ENCODE measurements around the gene BIRC7. TPM values are rescaled to one million over a fixed set of nuclear protein-coding genes. Genes with fewer than 3 reads are reported as not detected.

Gene BIRC7
- total RNA-seq, 1 donor from 2014 or later = not detected

DNA sequence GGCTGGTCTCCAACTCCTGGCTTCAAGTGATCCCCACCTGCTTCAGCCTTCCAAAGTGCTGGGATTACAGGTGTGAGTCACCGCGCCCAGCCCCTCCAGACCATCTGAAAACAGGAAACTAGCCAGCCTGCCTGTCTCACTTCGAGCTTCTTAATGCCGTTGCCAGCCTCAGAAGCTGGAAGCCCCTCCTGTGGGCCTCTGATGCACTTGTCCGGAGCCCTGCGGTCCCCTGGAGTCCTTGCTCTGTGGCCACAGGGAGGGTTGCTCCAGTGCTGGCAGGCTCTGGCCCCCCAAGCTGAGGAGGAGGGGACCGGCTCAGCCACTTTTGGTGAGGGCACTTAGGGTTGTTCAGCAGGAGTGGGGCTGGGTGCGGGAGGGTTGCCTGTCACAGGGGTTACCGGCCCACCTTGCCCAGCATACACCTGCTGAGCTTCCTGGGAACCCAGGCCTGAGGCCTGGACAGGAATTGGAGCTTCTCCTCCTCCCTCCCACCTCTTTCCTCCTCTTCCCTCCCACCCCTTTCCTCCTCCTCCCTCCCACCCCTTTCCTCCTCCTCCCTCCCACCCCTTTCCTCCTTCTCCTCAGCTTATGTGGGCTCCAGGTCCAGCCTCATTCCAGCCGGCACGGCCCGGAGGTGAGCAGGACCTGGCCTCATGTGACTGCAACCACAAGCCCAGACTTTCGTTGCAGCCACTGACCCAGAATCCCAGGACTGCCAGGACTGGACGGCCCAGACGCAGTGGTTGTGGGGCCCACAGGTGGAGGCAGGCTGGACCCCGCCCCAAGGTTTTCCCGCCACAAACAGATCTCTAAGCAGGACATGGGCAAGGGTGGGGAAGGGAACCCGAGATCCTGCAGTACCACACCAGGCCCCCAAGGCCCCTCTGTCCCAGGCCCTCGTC is 9.4 kb upstream of the BIRC7 start:
- no peaks in the 10 kb centered on the region for H3K4me1 Mint-ChIP-seq (ENCODE audit: low read depth)
- no peaks in the 10 kb centered on the region for H3K9me3 Mint-ChIP-seq (ENCODE audit: low read depth)
- H3K4me3 Mint-ChIP-seq (ENCODE audit: low read depth) = no peak overlapping the region

GRCh38 chr20:63227260-63227659 is 8.4 kb upstream of the BIRC7 start:
- no peaks in the 10 kb centered on the region for H3K4me1 Mint-ChIP-seq (ENCODE audit: low read depth)
- TF ChIP-seq, protein P1, sequence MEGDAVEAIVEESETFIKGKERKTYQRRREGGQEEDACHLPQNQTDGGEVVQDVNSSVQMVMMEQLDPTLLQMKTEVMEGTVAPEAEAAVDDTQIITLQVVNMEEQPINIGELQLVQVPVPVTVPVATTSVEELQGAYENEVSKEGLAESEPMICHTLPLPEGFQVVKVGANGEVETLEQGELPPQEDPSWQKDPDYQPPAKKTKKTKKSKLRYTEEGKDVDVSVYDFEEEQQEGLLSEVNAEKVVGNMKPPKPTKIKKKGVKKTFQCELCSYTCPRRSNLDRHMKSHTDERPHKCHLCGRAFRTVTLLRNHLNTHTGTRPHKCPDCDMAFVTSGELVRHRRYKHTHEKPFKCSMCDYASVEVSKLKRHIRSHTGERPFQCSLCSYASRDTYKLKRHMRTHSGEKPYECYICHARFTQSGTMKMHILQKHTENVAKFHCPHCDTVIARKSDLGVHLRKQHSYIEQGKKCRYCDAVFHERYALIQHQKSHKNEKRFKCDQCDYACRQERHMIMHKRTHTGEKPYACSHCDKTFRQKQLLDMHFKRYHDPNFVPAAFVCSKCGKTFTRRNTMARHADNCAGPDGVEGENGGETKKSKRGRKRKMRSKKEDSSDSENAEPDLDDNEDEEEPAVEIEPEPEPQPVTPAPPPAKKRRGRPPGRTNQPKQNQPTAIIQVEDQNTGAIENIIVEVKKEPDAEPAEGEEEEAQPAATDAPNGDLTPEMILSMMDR (IDR thresholded peaks at IDR 0.05; ENCODE audit: unreplicated experiment) = no peak
- H3K36me3 Mint-ChIP-seq (ENCODE audit: insufficient read depth) = no peaks in the 10 kb centered on the region
- H3K9me3 Mint-ChIP-seq (ENCODE audit: low read depth) = no peaks in the 10 kb centered on the region
- DNase-seq (ENCODE audit: low spot score, unreplicated experiment) = no peak
- peaks cover 39% of the 10 kb centered on the region for H3K27me3 Mint-ChIP-seq
- no peak overlapping the region for H3K27ac Mint-ChIP-seq
- H3K4me3 Mint-ChIP-seq (ENCODE audit: low read depth) = no peak overlapping the region

More for the DNA sequence above, 9.4 kb upstream of the BIRC7 start:
- H3K27ac Mint-ChIP-seq = no peak overlapping the region
- peaks cover 32% of the 10 kb centered on the region for H3K27me3 Mint-ChIP-seq
- TF ChIP-seq, protein P1 (IDR thresholded peaks at IDR 0.05; ENCODE audit: unreplicated experiment) = no peak
- H3K36me3 Mint-ChIP-seq (ENCODE audit: insufficient read depth) = no peaks in the 10 kb centered on the region
- DNase-seq (ENCODE audit: low spot score, unreplicated experiment) = no peak

DNA sequence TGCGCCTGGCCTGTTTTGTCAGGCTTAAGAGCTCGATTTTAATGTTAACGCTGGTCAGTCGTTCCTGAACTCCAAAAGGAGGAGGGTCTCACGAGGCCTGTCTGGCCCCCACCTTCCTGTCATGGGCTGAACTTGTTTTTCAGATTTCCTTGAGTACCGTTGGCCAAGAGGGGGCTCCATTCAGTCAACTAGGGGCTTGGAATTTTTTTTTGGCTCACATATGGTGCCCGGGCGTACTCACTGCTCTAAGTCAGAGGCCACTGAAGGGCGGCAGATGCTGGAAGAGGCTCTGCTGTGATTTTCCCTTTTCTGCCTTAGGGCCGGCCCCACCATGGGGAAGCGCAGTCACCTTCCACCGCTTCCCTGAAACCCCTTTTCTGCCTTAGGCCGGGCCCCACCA is 6.9 kb upstream of the BIRC7 start:
- H3K4me1 Mint-ChIP-seq (ENCODE audit: low read depth) = no peaks in the 10 kb centered on the region
- TF ChIP-seq, protein P1 (IDR thresholded peaks at IDR 0.05; ENCODE audit: unreplicated experiment) = no peak
- DNase-seq (ENCODE audit: low spot score, unreplicated experiment) = no peak
- H3K9me3 Mint-ChIP-seq (ENCODE audit: low read depth) = no peaks in the 10 kb centered on the region
- no peaks in the 10 kb centered on the region for H3K36me3 Mint-ChIP-seq (ENCODE audit: insufficient read depth)
- H3K4me3 Mint-ChIP-seq (ENCODE audit: low read depth) = no peak overlapping the region
- no peak overlapping the region for H3K27ac Mint-ChIP-seq
- H3K27me3 Mint-ChIP-seq = peaks cover 36% of the 10 kb centered on the region

DNA sequence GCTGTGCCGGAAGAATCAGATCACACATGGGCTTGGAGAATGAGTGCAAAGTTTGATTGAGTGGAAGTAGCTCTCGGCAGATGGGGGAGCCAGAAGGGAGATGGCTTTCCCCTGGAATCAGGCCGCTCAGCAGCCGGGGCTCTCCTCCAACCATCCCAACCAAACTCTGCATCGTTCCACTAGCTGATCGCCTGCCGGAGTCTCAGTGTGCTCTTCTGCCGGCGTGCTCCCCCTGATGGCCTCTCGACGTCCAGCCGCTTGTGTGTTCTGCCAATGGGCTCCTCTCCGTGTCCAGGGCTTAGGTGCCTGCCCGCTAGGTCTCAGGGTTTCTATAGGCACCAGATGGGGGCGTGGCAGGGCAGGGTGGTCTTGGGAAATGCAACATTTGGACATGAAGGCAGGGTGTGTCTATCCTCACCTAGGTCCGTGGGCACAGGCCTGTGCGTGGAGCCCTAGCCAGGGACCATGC is 4.9 kb upstream of the BIRC7 start:
- Mint-ChIP-seq H3K27me3 (peaks cover 36% of the 10 kb centered on the region), H3K4me1 (ENCODE audit: low read depth) (peaks cover 3% of the 10 kb centered on the region), H3K4me3 (ENCODE audit: low read depth) (no peak overlapping the region), H3K9me3 (ENCODE audit: low read depth) (no peaks in the 10 kb centered on the region), H3K27ac (no peak overlapping the region), H3K36me3 (ENCODE audit: insufficient read depth) (no peaks in the 10 kb centered on the region)
- no peak for DNase-seq (ENCODE audit: low spot score, unreplicated experiment)
- TF ChIP-seq, protein P1 (IDR thresholded peaks at IDR 0.05; ENCODE audit: unreplicated experiment) = peak; percentile 59

DNA sequence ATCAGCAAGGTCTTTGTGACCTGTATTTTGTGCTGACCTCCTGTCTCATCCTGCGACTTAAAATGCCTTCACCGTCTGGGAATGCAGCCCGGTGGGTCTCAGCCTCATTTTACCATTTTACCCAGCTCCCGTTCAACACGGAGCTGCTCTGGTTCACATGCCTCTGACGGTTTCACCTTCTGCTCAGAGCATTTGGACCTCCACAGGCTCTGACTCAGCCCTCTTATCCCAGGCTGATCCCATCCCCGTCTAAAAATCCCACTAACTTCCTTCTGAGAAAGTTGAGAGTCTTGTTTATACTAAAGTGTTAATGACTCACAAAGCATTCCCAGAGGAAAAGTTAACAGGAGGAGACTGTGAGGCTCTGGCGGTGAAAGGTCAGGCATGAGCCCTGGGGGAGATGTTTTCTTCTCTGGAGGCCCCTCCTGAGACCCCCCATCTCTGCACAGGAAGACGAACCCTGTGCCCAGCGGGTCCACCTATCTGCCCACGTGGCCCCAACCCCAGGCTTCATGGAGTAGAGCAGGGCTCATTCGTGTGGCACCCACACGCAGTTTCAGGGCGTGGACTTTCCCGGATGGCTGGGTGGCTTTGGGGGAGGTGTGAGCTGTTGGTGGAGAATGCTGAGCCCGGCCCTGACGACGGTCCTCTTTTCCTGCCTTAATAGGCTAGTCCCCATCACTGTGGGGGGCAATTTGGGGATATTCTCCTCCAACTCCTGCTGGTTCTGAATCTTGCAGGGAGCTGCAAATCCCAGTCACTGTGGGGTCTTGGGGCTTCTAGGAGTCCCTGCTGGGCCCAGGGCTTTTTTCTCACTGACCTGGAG is 3.3 kb upstream of the BIRC7 start:
- H3K9me3 Mint-ChIP-seq (ENCODE audit: low read depth) = no peaks in the 10 kb centered on the region

More for the DNA sequence above, 3.3 kb upstream of the BIRC7 start:
- Mint-ChIP-seq H3K27ac (no peak overlapping the region), H3K27me3 (peaks cover 36% of the 10 kb centered on the region), H3K36me3 (ENCODE audit: insufficient read depth) (no peaks in the 10 kb centered on the region), H3K4me3 (ENCODE audit: low read depth) (no peak overlapping the region), H3K4me1 (ENCODE audit: low read depth) (peaks cover 3% of the 10 kb centered on the region)
- no peak for DNase-seq (ENCODE audit: low spot score, unreplicated experiment)
- TF ChIP-seq, protein P1 (IDR thresholded peaks at IDR 0.05; ENCODE audit: unreplicated experiment) = no peak
